NCI-H524 treated with DMSO at 0.1 percent for 48 hours (cell line): ENCODE results near the gene CEP131.

Experiments
- DNase-seq: peaks from one replicate; lab custom pipeline; 2025; lab: John Stamatoyannopoulos, UW

The CEP131 gene

GRCh38 chr17:81199482-81199830, 23.3 kb downstream of the CEP131 start:
- DNase-seq: no peak

GRCh38 chr17:81198826-81199481, 23.8 kb downstream of the CEP131 start:
- DNase-seq: no peak

- no peak for DNase-seq
Observed at GRCh38 chr17:81197831-81198490, 24.8 kb downstream of the CEP131 start.

GRCh38 chr17:81197409-81197795, 25.4 kb downstream of the CEP131 start:
- no peak for DNase-seq

GRCh38 chr17:81196505-81197408, 26.0 kb downstream of the CEP131 start:
- no peak for DNase-seq

GRCh38 chr17:81195941-81196495, 26.7 kb downstream of the CEP131 start:
- no peak for DNase-seq

- DNase-seq: no peak
Observed at GRCh38 chr17:81194941-81195901, 27.5 kb downstream of the CEP131 start.

GRCh38 chr17:81194225-81194760, 28.5 kb downstream of the CEP131 start:
- no peak for DNase-seq

- no peak for DNase-seq
Observed at GRCh38 chr17:81193470-81194224, 29.1 kb downstream of the CEP131 start.

GRCh38 chr17:81193051-81193410, 29.7 kb downstream of the CEP131 start:
- DNase-seq: no peak

GRCh38 chr17:81192386-81193050, 30.2 kb downstream of the CEP131 start:
- no peak for DNase-seq

GRCh38 chr17:81191646-81192045, 31.1 kb downstream of the CEP131 start:
- no peak for DNase-seq

- DNase-seq: no peak
Observed at GRCh38 chr17:81191116-81191515, 31.6 kb downstream of the CEP131 start.

- DNase-seq: no peak
Observed at GRCh38 chr17:81190591-81190990, 32.2 kb downstream of the CEP131 start.

- DNase-seq: no peak
Observed at GRCh38 chr17:81189670-81190530, 32.9 kb downstream of the CEP131 start.

- DNase-seq: no peak
Observed at GRCh38 chr17:81189016-81189415, 33.7 kb downstream of the CEP131 start.

GRCh38 chr17:81188491-81188840, 34.3 kb downstream of the CEP131 start:
- no peak for DNase-seq

GRCh38 chr17:81187586-81188490, 34.9 kb downstream of the CEP131 start:
- DNase-seq: no peak
